ENCODE data around the gene MAP7D1. TPM values are rescaled to one million over a fixed set of nuclear protein-coding genes. Genes with fewer than 3 reads are reported as not detected.
"Not testable (repeated sequence)": the region's sequence is repeated elsewhere in the genome, so short reads cannot be mapped to it uniquely, and the experiment has no call there.

MAP7D1 gene
- total RNA-seq, 1 experiment from 2014 or later = 218 TPM

- Histone ChIP-seq H3K27ac (peak overlapping the region; percentile 94), H3K4me3 (no peak overlapping the region), H3K4me1 (replicated peaks) (peaks cover 42% of the 10 kb centered on the region), H3K27me3 (replicated peaks) (no peaks in the 10 kb centered on the region), H3K9me3 (replicated peaks) (no peaks in the 10 kb centered on the region), H3K36me3 (peaks cover 10% of the 10 kb centered on the region)
- peak; percentile 93 to 97 for DNase-seq (ENCODE audit: low read depth in 1 of 2, low spot score in 2 of 2)
Observed at GRCh38 chr1:36150296-36151133, 5.4 kb upstream of the MAP7D1 start.

DNA sequence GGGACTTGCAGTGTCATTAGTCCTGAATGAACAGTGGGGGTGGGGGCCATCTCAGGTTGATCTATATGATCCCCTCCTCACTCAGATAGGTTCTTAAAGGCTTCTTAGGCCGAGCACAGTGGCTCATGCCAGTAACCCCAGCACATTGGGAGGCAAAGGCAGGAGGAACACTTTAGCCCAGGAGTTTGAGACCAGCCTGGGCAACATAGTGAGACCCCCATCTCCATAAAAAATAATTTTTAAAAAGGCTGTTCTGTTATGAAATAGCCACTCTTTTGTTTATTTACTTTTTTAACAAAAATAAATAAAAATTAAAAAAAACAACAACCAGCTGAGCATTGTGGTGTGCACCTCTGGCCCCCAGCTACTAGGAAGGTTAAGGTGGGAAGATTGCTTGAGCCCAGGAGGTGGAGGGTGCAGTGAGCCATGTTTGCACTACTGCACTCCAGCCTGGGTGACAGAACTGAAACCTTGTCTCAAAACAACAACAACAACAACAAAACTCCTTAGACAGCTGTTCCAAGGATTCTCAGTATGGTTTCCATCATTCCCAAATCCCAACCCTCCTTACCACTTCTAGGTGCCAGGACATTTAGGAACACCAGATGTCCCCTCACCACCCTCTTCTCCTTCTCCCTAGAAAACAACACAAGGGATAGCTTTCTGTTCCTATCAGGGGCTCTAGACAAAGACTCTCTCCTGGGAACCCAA is 4.7 kb upstream of the MAP7D1 start:
- H3K36me3 ChIP-seq = peaks cover 14% of the 10 kb centered on the region
- no peaks in the 10 kb centered on the region for H3K9me3 ChIP-seq (replicated peaks)
- peaks cover 43% of the 10 kb centered on the region for H3K4me1 ChIP-seq (replicated peaks)
- DNase-seq (ENCODE audit: low read depth in 1 of 2, low spot score in 2 of 2) = no peak
- peak overlapping the region; percentile 94 for H3K27ac ChIP-seq
- H3K27me3 ChIP-seq (replicated peaks) = no peaks in the 10 kb centered on the region
- no peak overlapping the region for H3K4me3 ChIP-seq

- Histone ChIP-seq H3K36me3 (peaks cover 16% of the 10 kb centered on the region), H3K4me3 (no peak overlapping the region), H3K4me1 (replicated peaks) (peaks cover 43% of the 10 kb centered on the region), H3K27ac (peak overlapping the region; percentile 94; the same call in 1 of the 2 replicates), H3K9me3 (replicated peaks) (no peaks in the 10 kb centered on the region), H3K27me3 (replicated peaks) (no peaks in the 10 kb centered on the region)
- no peak for DNase-seq (ENCODE audit: low read depth in 1 of 2, low spot score in 2 of 2)
Observed at GRCh38 chr1:36151845-36152203, 4.1 kb upstream of the MAP7D1 start.

GRCh38 chr1:36153476-36153875 is 2.5 kb upstream of the MAP7D1 start:
- Histone ChIP-seq H3K27ac (no peak overlapping the region), H3K9me3 (replicated peaks) (no peaks in the 10 kb centered on the region), H3K27me3 (replicated peaks) (no peaks in the 10 kb centered on the region), H3K4me1 (replicated peaks) (peaks cover 47% of the 10 kb centered on the region), H3K36me3 (peaks cover 26% of the 10 kb centered on the region), H3K4me3 (no peak overlapping the region)
- no peak for DNase-seq (ENCODE audit: low read depth in 1 of 2, low spot score in 2 of 2)

DNA sequence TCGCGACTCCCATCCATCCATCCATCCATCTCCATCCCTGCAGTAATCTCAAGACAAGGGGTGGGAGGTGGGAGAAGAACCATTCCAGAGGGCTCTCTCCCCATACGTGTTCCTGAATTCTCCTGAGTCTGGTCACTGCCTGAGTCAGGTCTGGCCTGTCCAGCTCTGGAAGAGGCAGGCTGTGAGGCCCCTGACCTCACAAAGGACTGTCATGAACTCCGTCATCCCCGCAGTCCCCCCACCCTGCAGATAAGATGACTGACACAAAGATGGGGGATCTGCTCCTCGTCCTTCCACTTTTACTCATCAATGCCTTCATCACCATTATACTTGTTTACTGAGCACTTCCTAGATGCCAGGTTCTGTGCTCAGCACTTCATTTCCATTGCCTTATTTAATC is 1.6 kb upstream of the MAP7D1 start:
- no peaks in the 10 kb centered on the region for H3K27me3 ChIP-seq (replicated peaks)
- no peak for DNase-seq (ENCODE audit: low read depth in 1 of 2, low spot score in 2 of 2)

GRCh38 chr1:36154765-36155407 is 1.1 kb upstream of the MAP7D1 start:
- H3K4me3 ChIP-seq = peak overlapping the region; percentile 98
- H3K27ac ChIP-seq = peak overlapping the region; percentile 95
- no peaks in the 10 kb centered on the region for H3K9me3 ChIP-seq (replicated peaks)
- no peak for DNase-seq (ENCODE audit: low read depth in 1 of 2, low spot score in 2 of 2)
- peaks cover 36% of the 10 kb centered on the region for H3K36me3 ChIP-seq
- H3K4me1 ChIP-seq (replicated peaks) = peaks cover 46% of the 10 kb centered on the region
- H3K27me3 ChIP-seq (replicated peaks) = no peaks in the 10 kb centered on the region

More for the DNA sequence above, 1.6 kb upstream of the MAP7D1 start:
- no peak overlapping the region for H3K27ac ChIP-seq
- H3K4me1 ChIP-seq (replicated peaks) = peaks cover 45% of the 10 kb centered on the region
- H3K36me3 ChIP-seq = peaks cover 30% of the 10 kb centered on the region
- no peaks in the 10 kb centered on the region for H3K9me3 ChIP-seq (replicated peaks)
- no peak overlapping the region for H3K4me3 ChIP-seq

GRCh38 chr1:36156329-36157114 is 562 bp downstream of the MAP7D1 start:
- no peaks in the 10 kb centered on the region for H3K9me3 ChIP-seq (replicated peaks)
- DNase-seq (ENCODE audit: low read depth in 1 of 2, low spot score in 2 of 2) = peak; percentile 65 to 78
- no peaks in the 10 kb centered on the region for H3K27me3 ChIP-seq (replicated peaks)
- H3K4me1 ChIP-seq (replicated peaks) = peaks cover 46% of the 10 kb centered on the region
- peaks cover 52% of the 10 kb centered on the region for H3K36me3 ChIP-seq
- H3K4me3 ChIP-seq = peak overlapping the region; percentile 98
- peak overlapping the region; percentile 95 for H3K27ac ChIP-seq

DNA sequence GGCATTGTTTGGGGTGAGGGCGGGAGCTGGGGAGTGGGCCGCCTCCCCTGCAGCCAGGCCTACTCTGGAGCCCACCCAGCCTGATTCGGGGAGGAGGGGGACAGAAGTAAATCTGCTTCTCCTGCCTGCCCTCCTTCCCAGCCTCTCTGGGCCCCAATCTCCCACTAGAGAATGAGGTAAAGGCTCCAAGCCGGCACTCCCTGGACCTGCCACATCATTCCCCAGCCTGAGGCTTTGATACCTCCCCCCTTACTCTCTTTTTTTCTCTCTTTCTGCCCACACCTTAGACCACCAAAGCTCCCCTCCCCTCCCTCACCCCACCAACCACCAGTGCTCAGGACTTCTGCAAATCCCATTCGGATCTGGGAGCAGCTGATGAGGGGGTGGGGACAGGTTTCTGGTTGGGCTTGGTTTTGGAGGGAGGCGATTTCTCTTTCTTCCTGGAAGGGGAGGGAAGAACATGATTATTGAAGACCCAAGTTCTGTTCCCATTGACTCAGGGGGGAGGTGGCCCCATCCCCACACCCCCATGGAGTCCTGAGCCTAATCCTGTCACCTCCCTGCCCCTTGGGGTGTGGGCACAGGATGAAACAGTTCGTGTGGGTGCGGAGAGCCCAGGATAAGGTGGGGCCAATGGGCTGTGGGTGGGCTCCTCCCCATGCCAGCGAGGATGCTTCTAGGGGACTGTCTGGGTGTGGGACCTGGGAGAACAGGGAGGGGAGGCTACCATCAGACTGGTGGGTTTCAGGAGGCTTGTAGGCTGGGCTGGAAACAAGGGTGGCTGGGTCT is 1.3 kb downstream of the MAP7D1 start:
- no peak for DNase-seq (ENCODE audit: low read depth in 1 of 2, low spot score in 2 of 2)
- H3K4me1 ChIP-seq (replicated peaks) = peaks cover 49% of the 10 kb centered on the region
- H3K27me3 ChIP-seq (replicated peaks) = no peaks in the 10 kb centered on the region
- H3K36me3 ChIP-seq = peaks cover 60% of the 10 kb centered on the region
- peak overlapping the region; percentile 98 for H3K4me3 ChIP-seq
- H3K9me3 ChIP-seq (replicated peaks) = no peaks in the 10 kb centered on the region
- peak overlapping the region; percentile 95 for H3K27ac ChIP-seq

- H3K4me1 ChIP-seq (replicated peaks) = peaks cover 51% of the 10 kb centered on the region
- no peak for DNase-seq (ENCODE audit: low read depth in 1 of 2, low spot score in 2 of 2)
- peak overlapping the region; percentile 98 for H3K4me3 ChIP-seq
- no peaks in the 10 kb centered on the region for H3K9me3 ChIP-seq (replicated peaks)
- H3K36me3 ChIP-seq = peaks cover 69% of the 10 kb centered on the region
- no peak overlapping the region for H3K27ac ChIP-seq
- H3K27me3 ChIP-seq (replicated peaks) = no peaks in the 10 kb centered on the region
Observed at GRCh38 chr1:36157973-36158826, 2.2 kb downstream of the MAP7D1 start.

DNA sequence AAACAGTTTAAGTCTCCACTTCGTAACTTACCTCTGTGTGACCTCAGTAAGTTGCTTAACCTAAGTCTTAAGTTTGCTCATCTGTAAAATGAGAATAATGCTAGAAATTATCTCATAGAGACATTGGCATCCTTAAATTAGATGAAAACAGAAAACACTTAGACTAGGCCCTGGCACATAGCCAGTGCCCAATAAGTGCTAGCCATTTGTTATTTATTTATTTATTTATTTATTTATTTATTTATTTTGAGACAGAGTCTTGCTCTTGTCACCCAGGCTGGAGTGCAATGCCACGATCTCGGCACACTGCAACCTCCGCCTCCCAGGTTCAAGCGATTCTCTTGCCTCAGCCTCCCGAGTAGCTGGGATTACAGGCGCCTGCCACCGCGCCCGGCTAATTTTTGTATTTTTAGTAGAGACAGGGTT is 2.9 kb downstream of the MAP7D1 start:
- H3K9me3 ChIP-seq (replicated peaks); H3K27me3 ChIP-seq (replicated peaks); H3K4me3 ChIP-seq; DNase-seq (ENCODE audit: low read depth in 1 of 2, low spot score in 2 of 2); H3K27ac ChIP-seq: not testable (repeated sequence)
- Histone ChIP-seq H3K4me1 (replicated peaks) (peaks cover 51% of the 10 kb centered on the region), H3K36me3 (peaks cover 72% of the 10 kb centered on the region)

GRCh38 chr1:36159614-36160387 is 3.8 kb downstream of the MAP7D1 start:
- H3K4me3 ChIP-seq = no peak overlapping the region
- no peaks in the 10 kb centered on the region for H3K27me3 ChIP-seq (replicated peaks)
- peaks cover 48% of the 10 kb centered on the region for H3K4me1 ChIP-seq (replicated peaks)
- H3K27ac ChIP-seq = peak overlapping the region; percentile 72; the same call in 1 of the 2 replicates
- no peak for DNase-seq (ENCODE audit: low read depth in 1 of 2, low spot score in 2 of 2)
- no peaks in the 10 kb centered on the region for H3K9me3 ChIP-seq (replicated peaks)
- peaks cover 78% of the 10 kb centered on the region for H3K36me3 ChIP-seq

All from SJSA1 (cell line).